Psoas muscle (tissue), 8 donors: ENCODE results near the gene CDC42BPA. TPM values are rescaled to one million over a fixed set of nuclear protein-coding genes. Genes with fewer than 3 reads are reported as not detected.
"Not testable (repeated sequence)": the region's sequence is repeated elsewhere in the genome, so short reads cannot be mapped to it uniquely, and the experiment has no call there.

ENCODE experiments used
- ATAC-seq, 4 donors: fragments of 200-7000 bp; cut with Tn5 transposase; one replicate each; pipeline ENCODE4 v1.9.1; 2020; ENCODE audit warnings: moderate library complexity in 3 of 4, mild to moderate bottlenecking in 2 of 4
- DNase-seq, 2 donors: peaks; one replicate each; pipeline ENCODE4 v3.0.0-alpha.2; 2020
- H3K27ac ChIP-seq: fragments of 200-600 bp; one replicate; pipeline ENCODE4 v1.8.0; 2022
- H3K27me3 ChIP-seq, 3 donors: fragments of 200-600 bp in 1 of 3; one replicate each; pipeline versions ENCODE4 v1.6.1 to v1.8.0; 2013 to 2022; ENCODE audit warnings: low read length in 2 of 3, mild to moderate bottlenecking in 2 of 3, moderate library complexity in 1 of 3; ENCODE audit not compliant: insufficient read depth in 3 of 3
- H3K36me3 ChIP-seq, 2 donors: fragments of 200-600 bp in 1 of 2; one replicate each; pipeline versions ENCODE4 v1.6.1 to v1.8.0; 2013 to 2022; ENCODE audit warnings: low read depth in 1 of 2, mild to moderate bottlenecking in 1 of 2, moderate library complexity in 1 of 2; ENCODE audit not compliant: insufficient read depth in 1 of 2
- H3K4me1 ChIP-seq: fragments of 200-600 bp; one replicate; pipeline ENCODE4 v1.8.0; 2022
- H3K4me3 ChIP-seq: fragments of 200-600 bp; one replicate; pipeline ENCODE4 v1.8.0; 2022; ENCODE audit warnings: mild to moderate bottlenecking
- H3K9me3 ChIP-seq: fragments of 200-600 bp; one replicate; pipeline ENCODE4 v1.8.0; 2022
- WGBS, 3 donors: extraction: QIAGEN DNeasy Blood & Tissue Kit; methylation state at CpG; one replicate each; pipeline versions ENCODE4 v1.1.6 to v1.1.7; 2013; 5-methylcytosine and 5-hydroxymethylcytosine counted together
- intact Hi-C, 2 donors: fragments of 100-400 bp; cut with DNase I; formaldehyde crosslinking; loops; one replicate each; pipeline versions ENCODE4 v1.11.0 to v1.14.2; 2022
- polyA plus RNA-seq, 3 donors: library from polyadenylated mRNA; stranded (reverse); fragments of 200-250 nt; gene quantifications; one replicate each; pipeline ENCODE4 v1.2.3, GENCODE V29; 2013
- total RNA-seq, 4 donors: library from RNA; stranded (reverse); fragmentation: NEBNext Ultra II Directional in 2 of 4; extraction: Animal tissue kit (Norgen Biotek cat#: 25700) in 2 of 4; gene quantifications; one replicate each; pipeline versions ENCODE4 v1.2.1 to v1.2.4, GENCODE V29; 2021 to 2023
- TF ChIP-seq, protein P1 (sequence below): fragments of 200-600 bp; IDR thresholded peaks from one replicate; pipeline ENCODE4 v1.8.0; 2022; ENCODE audit warnings: antibody characterized with exemption
- donor health status: healthy with polysubstance abuse.
- donor health status: DM: no; HTN: no; CAD: no; lungs with moderate emphysema.
- donor health status: Bipolar disorder and iron deficiency.
- donor health status: healthy.
- donor health status: DM: yes; HTN: yes; CAD: no.
- donor health status: DM: no; HTN: no; CAD: no.
- donor health status: DM: no; HTN: no; CAD: no.
- donor health status: DM: yes; HTN: yes; CAD: no.

Gene CDC42BPA
- total and polyA plus RNA-seq, 7 donors: 5.3 to 23.0 (median 15.7) TPM

- Histone ChIP-seq H3K36me3 (no peaks in the 10 kb centered on the region), H3K27ac (peak overlapping the region; percentile 66), H3K9me3 (no peaks in the 10 kb centered on the region), H3K27me3 (no peaks in the 10 kb centered on the region), H3K4me1 (peaks cover 15% of the 10 kb centered on the region), H3K4me3 (no peak overlapping the region)
- 15 to 20% (median 16%) methylated on average over 7 of the region's 7 CpGs for WGBS, 3 donors
- intact Hi-C loops: loop anchor here in 1 of 2 donors (5.0 kb wide), 1 partner anchor 70 kb away; no protein-coding TSS in a partner anchor
- ATAC-seq (peak; percentile 97 to 99 (median 98)), DNase-seq (peak; percentile 67 to 81)
- TF ChIP-seq, protein P1, sequence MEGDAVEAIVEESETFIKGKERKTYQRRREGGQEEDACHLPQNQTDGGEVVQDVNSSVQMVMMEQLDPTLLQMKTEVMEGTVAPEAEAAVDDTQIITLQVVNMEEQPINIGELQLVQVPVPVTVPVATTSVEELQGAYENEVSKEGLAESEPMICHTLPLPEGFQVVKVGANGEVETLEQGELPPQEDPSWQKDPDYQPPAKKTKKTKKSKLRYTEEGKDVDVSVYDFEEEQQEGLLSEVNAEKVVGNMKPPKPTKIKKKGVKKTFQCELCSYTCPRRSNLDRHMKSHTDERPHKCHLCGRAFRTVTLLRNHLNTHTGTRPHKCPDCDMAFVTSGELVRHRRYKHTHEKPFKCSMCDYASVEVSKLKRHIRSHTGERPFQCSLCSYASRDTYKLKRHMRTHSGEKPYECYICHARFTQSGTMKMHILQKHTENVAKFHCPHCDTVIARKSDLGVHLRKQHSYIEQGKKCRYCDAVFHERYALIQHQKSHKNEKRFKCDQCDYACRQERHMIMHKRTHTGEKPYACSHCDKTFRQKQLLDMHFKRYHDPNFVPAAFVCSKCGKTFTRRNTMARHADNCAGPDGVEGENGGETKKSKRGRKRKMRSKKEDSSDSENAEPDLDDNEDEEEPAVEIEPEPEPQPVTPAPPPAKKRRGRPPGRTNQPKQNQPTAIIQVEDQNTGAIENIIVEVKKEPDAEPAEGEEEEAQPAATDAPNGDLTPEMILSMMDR: no peak
These were observed 39.1 kb upstream of the CDC42BPA start for GRCh38 chr1:227357171-227357926.

- H3K4me1 ChIP-seq: peaks cover 15% of the 10 kb centered on the region
- no peak overlapping the region for H3K4me3 ChIP-seq
- H3K36me3 ChIP-seq: no peaks in the 10 kb centered on the region
- WGBS, 3 donors: 74 to 83% (median 81%) methylated on average over 7 of the region's 7 CpGs
- no peak for DNase-seq
- H3K9me3 ChIP-seq: no peaks in the 10 kb centered on the region
- intact Hi-C loops: loop anchor here in 1 of 2 donors (5.0 kb wide), 1 partner anchor 71 kb away; no protein-coding TSS in a partner anchor
- ATAC-seq: peak in 1 of 4 donors; percentile 26
- TF ChIP-seq, protein P1: no peak
- no peaks in the 10 kb centered on the region for H3K27me3 ChIP-seq
- peak overlapping the region; percentile 66 for H3K27ac ChIP-seq
These were observed 38.4 kb upstream of the CDC42BPA start for GRCh38 chr1:227356620-227357146.

DNA sequence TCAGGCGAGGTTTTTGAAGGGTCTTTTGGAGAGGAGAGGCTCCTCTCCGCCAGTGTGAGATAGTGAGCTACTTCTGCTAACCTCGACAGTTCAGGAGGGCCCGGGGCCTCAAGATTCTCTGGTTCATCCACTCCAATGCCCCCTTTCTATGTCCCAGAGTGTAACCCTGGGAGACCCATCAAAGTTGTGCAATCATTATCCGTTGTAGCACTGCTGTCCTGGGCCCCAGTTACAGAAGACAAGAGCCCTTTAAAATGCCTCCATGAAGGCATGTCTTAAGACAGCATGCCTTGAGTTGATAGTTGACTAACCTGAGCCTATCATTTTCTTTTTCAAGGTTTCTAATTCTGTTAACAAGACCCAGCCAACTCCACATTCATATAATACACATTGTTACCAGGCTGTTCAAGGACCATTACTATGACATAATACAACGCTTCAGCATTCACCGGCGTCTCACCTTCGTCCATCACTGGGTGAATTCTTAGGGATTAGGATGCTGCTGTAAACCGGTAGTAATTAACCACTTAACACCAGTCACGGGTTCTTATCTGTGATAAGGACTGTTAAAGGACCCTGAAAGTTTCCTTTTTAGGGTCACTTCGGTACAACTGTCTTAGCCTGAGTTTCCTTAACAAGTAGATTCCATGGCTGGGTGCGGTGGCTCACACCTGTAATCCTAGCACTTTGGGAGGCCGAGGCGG lies 37.4 kb upstream of the CDC42BPA start:
- Histone ChIP-seq H3K9me3 (no peaks in the 10 kb centered on the region), H3K27me3 (no peaks in the 10 kb centered on the region), H3K4me1 (peaks cover 15% of the 10 kb centered on the region), H3K27ac (no peak overlapping the region), H3K36me3 (no peaks in the 10 kb centered on the region), H3K4me3 (no peak overlapping the region)
- DNase-seq (no peak), ATAC-seq (no peak)
- intact Hi-C loops: loop anchor here in 1 of 2 donors (5.0 kb wide), 1 partner anchor 72 kb away; no protein-coding TSS in a partner anchor
- TF ChIP-seq, protein P1: no peak
- 91 to 92% (median 92%) methylated on average over 15 of the region's 15 CpGs for WGBS, 3 donors

DNA sequence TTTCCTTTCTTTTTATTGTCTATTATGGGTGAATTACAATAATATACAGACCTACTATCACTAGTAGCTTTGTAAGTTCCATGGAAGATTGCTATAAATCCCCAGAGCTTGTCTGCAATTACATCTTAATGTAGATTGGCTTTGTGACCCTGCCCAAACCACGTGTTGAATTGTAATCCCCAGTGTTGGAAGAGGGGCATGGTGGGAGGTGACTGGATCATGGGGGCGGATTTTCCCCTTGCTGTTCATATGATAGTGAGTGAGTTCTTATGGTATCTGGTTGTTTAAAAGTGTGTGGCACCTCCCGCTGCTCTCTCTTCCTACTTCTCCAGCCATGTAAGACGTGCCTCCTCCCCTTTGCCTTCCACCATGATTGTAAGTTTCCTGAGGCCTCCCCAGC lies 34.9 kb upstream of the CDC42BPA start:
- H3K36me3 ChIP-seq: no peaks in the 10 kb centered on the region
- peaks cover 14% of the 10 kb centered on the region for H3K4me1 ChIP-seq
- WGBS, 3 donors: 78 to 87% (median 80%) methylated on average over 4 of the region's 4 CpGs
- ATAC-seq: no peak
- H3K27ac ChIP-seq: no peak overlapping the region
- TF ChIP-seq, protein P1: no peak
- DNase-seq: no peak
- H3K27me3 ChIP-seq: no peaks in the 10 kb centered on the region
- no peaks in the 10 kb centered on the region for H3K9me3 ChIP-seq
- H3K4me3 ChIP-seq: no peak overlapping the region
- intact Hi-C loops: no loop called here

- H3K4me3 ChIP-seq, ATAC-seq, H3K27ac ChIP-seq, H3K27me3 ChIP-seq, H3K4me1 ChIP-seq, intact Hi-C loops, H3K36me3 ChIP-seq, H3K9me3 ChIP-seq, DNase-seq: not testable (repeated sequence)
- 86 to 96% (median 96%) methylated on average over 2 of the region's 2 CpGs for WGBS, 3 donors
These were observed 33.9 kb upstream of the CDC42BPA start for GRCh38 chr1:227352164-227352563.
